GM18870 (cell line): ENCODE results near the gene ENO3.

ENCODE experiments used
- ATAC-seq: cut with Tn5 transposase; IDR thresholded peaks from one replicate; pipeline ENCODE4 v1.9.1; 2021; ENCODE audit warnings: moderate library complexity; ENCODE audit not compliant: unreplicated experiment

Gene ENO3

GRCh38 chr17:5003214-5003867 lies 52.4 kb downstream of the ENO3 start:
- ATAC-seq = no peak
